EH (cell line): ENCODE results near the gene ZNF197.
"Not testable (repeated sequence)": the region's sequence is repeated elsewhere in the genome, so short reads cannot be mapped to it uniquely, and the experiment has no call there.

Experiments used
- DNase-seq: peaks from one replicate; pipeline ENCODE4 v3.0.0-alpha.2; 2015; ENCODE audit warnings: low read depth

ZNF197 gene

DNA sequence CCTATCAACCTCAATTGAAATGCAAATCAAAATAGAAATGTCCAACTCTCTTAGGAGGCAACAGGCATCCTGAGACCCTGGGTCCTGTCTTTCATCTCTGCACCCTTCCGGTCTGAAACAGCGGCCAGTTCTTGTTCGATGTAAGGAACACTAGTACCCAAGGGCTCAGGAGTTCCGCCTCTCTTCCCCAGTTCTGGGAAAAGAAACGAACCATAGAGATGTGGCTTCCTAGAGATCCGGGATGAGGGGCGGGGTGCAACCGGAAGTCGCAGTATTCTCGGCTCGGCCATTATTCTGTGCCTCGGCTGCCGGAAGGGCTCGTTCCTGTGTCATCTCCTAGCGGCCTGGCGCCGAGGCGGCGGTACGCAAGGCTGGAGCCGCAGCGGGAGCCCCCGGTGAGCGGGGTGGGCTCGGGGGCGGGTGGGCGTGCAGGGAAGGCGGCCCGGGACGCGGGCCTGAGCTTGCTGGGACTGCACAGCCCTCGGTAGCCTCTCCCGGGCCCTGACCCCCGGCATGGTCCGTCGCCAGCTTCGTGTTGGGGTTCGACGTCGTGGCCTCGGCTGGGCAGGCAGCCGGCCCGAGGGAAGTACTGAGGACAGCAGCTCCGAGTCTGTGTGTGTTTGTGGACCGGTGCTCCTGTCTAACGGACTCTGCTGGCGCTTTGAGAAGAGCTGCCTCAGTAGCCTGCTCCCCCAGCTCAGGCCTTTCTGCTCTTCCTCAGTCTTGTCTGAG lies at the start of gene ZNF197:
TSS of gene ZNF197 (plus strand) at position 288 of the 732 bp plus-strand sequence. CDS start 4,119 bp downstream, outside the sequence.
- peak; percentile 93 for DNase-seq

GRCh38 chr3:44576613-44577012 lies 48.2 kb upstream of the ZNF197 start:
- DNase-seq: no peak

- DNase-seq: not testable (repeated sequence)
Observed at GRCh38 chr3:44577354-44577952, 47.4 kb upstream of the ZNF197 start.

- not testable (repeated sequence) for DNase-seq
Observed at GRCh38 chr3:44578316-44578715, 46.5 kb upstream of the ZNF197 start.

DNA sequence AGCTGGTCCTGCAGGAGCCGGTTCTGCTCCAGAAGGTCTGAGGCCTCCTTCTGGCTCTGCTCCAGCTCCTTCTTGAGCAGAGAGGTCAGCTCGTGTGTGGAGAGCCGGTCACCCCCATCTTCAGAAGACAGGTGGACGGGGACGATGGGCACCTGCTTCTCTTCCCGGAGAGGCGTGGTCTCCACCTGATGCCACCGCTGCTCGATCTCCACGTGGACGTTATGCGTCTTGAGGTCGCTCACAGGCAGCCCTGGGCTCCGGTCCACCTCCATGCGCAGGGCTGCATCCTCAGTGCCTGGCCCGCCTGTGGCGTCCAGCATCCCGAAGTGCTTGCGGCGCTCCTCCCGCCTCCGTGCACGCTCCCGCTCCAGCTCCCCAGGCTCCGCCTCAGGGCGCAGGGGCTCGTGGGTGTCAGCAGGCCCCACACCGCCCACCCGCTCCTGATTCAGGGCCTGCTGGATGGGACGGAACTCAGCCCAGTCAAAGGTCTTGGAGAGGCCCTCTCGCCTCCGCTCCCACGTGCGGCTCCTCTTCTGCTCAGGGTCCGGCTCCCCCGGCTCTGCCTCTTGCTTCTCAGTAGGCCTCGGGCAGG lies 45.8 kb upstream of the ZNF197 start:
- DNase-seq: not testable (repeated sequence)

GRCh38 chr3:44579749-44580148 lies 45.1 kb upstream of the ZNF197 start:
- DNase-seq: not testable (repeated sequence)

DNA sequence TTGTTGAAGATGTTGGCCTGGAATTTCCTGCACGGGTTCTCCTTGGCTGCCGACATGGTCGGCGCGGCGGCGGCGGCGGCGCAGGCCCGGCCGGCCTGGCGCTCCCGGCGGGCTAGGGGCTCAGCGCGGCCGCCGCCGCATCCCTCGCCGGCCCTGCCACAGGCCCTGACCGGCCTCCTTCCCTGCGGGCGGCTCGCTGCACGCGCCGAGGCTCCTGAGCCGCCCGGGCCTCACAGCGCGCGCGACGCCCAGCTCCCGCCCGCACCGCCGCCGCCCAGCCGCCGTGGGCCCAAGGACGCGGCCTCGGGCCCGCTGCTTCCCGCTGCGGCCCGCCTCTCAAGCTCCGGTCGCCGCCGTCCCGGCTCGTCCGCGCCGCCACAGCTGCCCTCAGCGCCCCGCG lies 43.9 kb upstream of the ZNF197 start:
- DNase-seq: not testable (repeated sequence)

- DNase-seq: peak; percentile 57
Observed at GRCh38 chr3:44584646-44585501, 40.0 kb upstream of the ZNF197 start, which contains the start of gene ZNF660. ZNF660 (plus strand) TSS chr3:44584964; CDS start chr3:44594194, 9,230 bp downstream.

GRCh38 chr3:44596621-44597020 lies 28.2 kb upstream of the ZNF197 start:
- DNase-seq: no peak

DNA sequence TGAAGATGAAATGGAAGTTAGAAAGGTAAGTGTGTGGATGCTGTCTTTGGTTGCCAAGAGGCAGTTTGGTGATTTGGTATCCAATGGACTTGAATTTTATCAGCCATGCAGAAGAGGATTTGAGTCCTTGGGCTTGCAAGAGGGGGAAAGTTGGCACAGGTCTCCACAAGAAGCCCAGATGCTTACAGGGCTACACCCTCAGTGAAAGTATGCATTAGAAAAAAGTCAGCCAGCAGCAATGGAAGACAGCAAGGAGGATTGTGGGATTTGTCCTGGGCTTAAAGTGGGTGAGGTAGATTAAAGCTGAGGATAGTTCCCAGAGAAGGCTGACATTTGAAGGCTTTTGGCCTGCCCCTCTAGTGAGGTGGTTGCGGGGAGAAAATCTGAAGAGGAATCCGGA lies 23.1 kb upstream of the ZNF197 start:
- no peak for DNase-seq

- DNase-seq: no peak
Observed at GRCh38 chr3:44612678-44613077, 12.2 kb upstream of the ZNF197 start.

- DNase-seq: no peak
Observed at GRCh38 chr3:44628716-44629115, 3.9 kb downstream of the ZNF197 start.

DNA sequence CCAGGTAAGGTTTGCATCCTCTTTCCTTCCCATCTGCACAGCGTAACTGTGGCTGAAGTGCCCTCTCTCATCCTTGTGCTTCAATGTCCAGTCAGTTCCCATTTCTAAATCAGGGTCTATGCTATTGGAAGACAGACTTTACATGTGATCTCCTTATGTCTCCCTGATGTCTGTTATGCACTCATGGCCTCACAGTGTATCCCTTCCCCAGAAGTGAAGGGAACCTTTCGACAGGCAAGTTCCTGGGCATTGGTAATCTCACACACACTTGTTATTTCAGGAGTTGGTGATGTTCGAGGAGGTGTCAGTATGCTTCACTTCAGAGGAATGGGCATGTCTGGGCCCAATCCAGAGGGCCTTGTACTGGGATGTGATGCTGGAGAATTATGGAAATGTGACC lies 7.4 kb downstream of the ZNF197 start:
- DNase-seq: no peak

- DNase-seq: no peak
Observed at GRCh38 chr3:44642337-44642736, 17.5 kb downstream of the ZNF197 start.

DNA sequence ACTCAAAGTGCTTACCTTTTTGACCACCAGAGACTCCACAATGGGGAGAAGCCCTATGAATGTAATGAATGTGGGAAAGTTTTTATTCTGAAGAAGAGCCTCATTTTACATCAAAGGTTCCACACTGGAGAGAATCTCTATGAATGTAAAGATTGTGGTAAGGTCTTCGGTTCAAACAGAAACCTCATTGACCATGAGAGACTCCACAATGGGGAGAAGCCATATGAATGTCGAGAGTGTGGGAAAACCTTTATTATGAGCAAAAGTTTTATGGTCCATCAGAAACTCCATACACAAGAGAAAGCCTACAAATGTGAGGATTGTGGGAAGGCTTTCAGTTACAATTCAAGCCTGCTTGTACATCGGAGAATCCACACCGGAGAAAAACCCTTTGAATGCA lies 18.2 kb downstream of the ZNF197 start:
- no peak for DNase-seq

DNA sequence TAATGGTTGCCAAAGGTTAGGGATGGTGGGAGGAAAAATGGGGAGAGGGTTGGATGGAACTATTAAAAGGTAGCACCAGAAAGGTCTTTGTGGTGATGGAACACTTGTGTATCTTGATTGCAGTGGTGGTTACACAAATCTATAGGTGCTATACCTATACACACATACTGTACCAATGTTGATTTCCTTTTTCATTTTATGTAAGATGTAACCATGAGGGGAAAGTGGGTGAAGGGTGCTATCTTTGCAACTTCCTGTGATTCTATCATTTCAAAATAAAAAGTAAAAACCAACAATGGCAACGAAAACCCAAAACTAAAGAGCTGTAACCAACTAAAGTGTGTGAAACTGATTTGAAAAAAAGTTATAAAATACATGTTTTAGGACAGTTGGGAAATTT lies 22.9 kb downstream of the ZNF197 start:
- DNase-seq: no peak

DNA sequence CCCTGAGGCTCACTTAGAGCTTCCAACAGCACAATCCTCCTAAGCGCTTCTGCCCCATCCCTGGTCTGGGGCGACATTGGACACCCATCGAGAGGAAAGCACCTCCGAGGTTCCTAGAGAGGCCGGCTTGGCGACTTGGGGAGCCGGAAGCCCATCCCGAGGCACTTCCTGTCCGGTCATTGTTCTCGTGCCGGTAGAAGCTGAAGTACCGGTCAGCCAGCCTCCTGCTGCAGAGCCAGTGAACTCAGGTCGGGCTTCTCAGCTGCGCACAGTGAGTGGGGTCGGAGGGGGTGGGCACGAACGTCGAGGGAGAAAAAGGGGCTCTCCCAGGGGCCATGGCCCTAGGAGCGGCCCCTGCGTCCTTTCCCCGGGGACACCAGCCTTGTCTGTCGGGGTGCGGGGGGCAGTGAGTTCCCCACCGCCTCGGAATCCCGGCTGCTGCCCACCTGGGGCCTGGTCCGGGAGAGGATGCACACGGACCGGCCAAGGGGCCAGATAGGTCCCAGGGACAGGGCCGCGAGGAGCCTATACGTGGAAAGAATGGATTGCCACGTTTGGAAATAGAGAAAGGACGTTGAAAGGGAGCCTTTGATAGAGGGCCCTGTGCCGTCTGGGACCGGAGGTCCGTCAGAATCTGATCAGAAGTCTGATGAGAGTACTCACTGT lies 23.9 kb downstream of the ZNF197 start, which contains the start of gene ZNF35:
TSS of gene ZNF35 (plus strand) at position 169 of the 666 bp plus-strand sequence. CDS start 2,336 bp downstream, outside the sequence.
- peak; percentile 89 for DNase-seq

GRCh38 chr3:44649709-44650108 lies 24.9 kb downstream of the ZNF197 start:
- DNase-seq: no peak

GRCh38 chr3:44654039-44654438 lies 29.2 kb downstream of the ZNF197 start:
- DNase-seq: no peak

GRCh38 chr3:44659015-44659414 lies 34.2 kb downstream of the ZNF197 start:
- DNase-seq: no peak

DNA sequence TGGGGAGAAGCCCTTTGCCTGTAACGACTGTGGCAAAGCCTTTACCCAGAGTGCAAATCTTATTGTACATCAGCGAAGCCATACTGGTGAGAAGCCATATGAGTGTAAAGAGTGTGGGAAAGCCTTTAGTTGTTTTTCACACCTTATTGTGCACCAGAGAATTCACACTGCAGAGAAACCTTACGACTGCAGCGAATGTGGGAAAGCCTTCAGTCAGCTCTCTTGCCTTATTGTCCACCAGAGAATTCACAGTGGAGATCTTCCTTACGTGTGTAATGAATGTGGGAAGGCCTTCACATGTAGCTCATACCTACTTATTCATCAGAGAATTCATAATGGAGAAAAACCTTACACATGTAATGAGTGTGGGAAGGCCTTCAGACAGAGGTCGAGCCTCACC lies 34.6 kb downstream of the ZNF197 start:
- DNase-seq: no peak

DNA sequence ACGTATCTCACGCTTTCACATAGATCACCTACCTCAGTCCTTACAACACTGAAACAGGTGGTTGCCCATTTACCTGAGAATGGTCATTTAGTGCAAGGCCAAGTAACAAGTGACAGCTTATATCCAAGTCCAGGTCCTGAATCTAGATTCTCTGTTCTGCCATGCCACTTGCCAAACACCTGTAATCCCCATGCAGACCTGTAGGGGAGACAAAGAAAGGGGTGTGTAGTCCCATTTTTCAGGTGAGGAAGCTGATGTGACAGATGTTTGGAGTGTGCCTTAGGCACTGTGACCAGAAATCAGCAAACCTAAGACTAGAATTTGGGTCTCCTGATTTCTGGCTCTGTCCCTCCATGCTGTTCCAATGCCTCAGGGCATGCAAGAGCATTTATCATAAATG lies 36.4 kb downstream of the ZNF197 start:
- DNase-seq: no peak
